ENCODE data around the gene SDC3.

Gene SDC3

GRCh38 chr1:30928171-30928570 lies 19.6 kb upstream of the SDC3 start:
- DNase-seq: no peak

- no peak for DNase-seq
These were observed 18.9 kb upstream of the SDC3 start for GRCh38 chr1:30927448-30927847.

- no peak for DNase-seq
These were observed 15.0 kb upstream of the SDC3 start for GRCh38 chr1:30923597-30923996.

- DNase-seq: no peak
These were observed 12.3 kb upstream of the SDC3 start for GRCh38 chr1:30920827-30921226.

GRCh38 chr1:30919025-30919881 lies 10.7 kb upstream of the SDC3 start:
- no peak for DNase-seq

- no peak for DNase-seq
These were observed 7.7 kb upstream of the SDC3 start for GRCh38 chr1:30916296-30916695.

- DNase-seq: no peak
These were observed 7.1 kb upstream of the SDC3 start for GRCh38 chr1:30915491-30916230.

- no peak for DNase-seq
These were observed 6.4 kb upstream of the SDC3 start for GRCh38 chr1:30914931-30915330.

GRCh38 chr1:30914587-30914922 lies 6.0 kb upstream of the SDC3 start:
- no peak for DNase-seq

GRCh38 chr1:30912913-30913652 lies 4.5 kb upstream of the SDC3 start:
- peak in 1 of 2 donors; percentile 34 for DNase-seq

- DNase-seq: no peak
These were observed 3.7 kb upstream of the SDC3 start for GRCh38 chr1:30912224-30912623.

GRCh38 chr1:30911059-30911954 lies 2.7 kb upstream of the SDC3 start:
- peak; percentile 48 to 54 for DNase-seq

- DNase-seq: no peak
These were observed 959 bp upstream of the SDC3 start for GRCh38 chr1:30909365-30910068.

- no peak for DNase-seq
These were observed 252 bp downstream of the SDC3 start for GRCh38 chr1:30908316-30908695.

- no peak for DNase-seq
These were observed 860 bp downstream of the SDC3 start for GRCh38 chr1:30907481-30908315.

GRCh38 chr1:30906631-30907441 lies 1.7 kb downstream of the SDC3 start:
- no peak for DNase-seq

GRCh38 chr1:30905916-30906620 lies 2.5 kb downstream of the SDC3 start:
- no peak for DNase-seq

- no peak for DNase-seq
These were observed 3.2 kb downstream of the SDC3 start for GRCh38 chr1:30905403-30905802.

GRCh38 chr1:30904962-30905335 lies 3.6 kb downstream of the SDC3 start:
- no peak for DNase-seq
